ENCODE data around the gene MICALL2.

The MICALL2 gene

GRCh38 chr7:1474736-1475135, 15.5 kb upstream of the MICALL2 start:
- DNase-seq (ENCODE audit: low spot score in 2 of 2) (no peak), ATAC-seq (replicated peaks; ENCODE audit: extremely low read depth, poor library complexity, severe bottlenecking) (no peak)
- H3K27me3 Mint-ChIP-seq = no peaks in the 10 kb centered on the region
- H3K27ac Mint-ChIP-seq (ENCODE audit: low read depth) = no peak overlapping the region
- peaks cover 7% of the 10 kb centered on the region for H3K4me1 Mint-ChIP-seq
- H3K36me3 Mint-ChIP-seq (ENCODE audit: insufficient read depth) = peaks cover 9% of the 10 kb centered on the region
- no peaks in the 10 kb centered on the region for H3K9me3 Mint-ChIP-seq
- H3K4me3 Mint-ChIP-seq = no peak overlapping the region

DNA sequence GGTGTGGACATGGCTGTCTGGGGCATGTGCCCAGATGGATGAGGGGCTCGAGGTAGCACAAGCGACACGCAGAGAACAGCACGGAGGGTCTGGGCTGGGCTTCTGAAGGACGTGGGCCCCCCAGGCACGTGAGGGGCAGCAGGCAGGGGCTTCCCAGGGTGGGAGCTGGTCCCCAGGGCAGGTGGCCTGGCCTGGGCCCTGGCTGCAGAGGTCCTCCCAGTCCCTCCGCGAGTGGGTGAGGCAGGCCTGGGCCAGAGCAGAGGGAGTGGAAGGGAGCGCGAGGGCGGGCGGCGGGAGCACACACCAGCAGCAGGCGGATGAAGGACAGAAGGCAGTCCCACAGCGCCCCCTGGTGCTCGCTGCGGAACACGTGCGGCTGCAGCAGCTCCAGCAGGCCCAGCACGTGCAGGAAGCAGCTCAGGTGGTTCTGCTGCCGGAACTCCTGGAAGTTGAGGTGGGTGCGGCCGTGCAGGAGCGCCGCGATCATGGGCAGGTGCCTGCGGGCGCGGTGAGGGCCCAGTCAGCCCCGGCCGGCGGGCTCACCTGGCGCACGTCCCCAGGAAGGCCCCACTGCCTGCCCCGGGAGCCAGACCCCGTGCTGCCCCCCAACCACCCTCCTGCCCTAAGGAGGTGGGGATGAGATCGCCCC, 14.7 kb upstream of the MICALL2 start:
- peak; percentile 79 to 83 for DNase-seq (ENCODE audit: low spot score in 2 of 2)
- H3K27ac Mint-ChIP-seq (ENCODE audit: low read depth) = no peak overlapping the region
- H3K27me3 Mint-ChIP-seq = no peaks in the 10 kb centered on the region
- peak; percentile 75 for ATAC-seq (replicated peaks; ENCODE audit: extremely low read depth, poor library complexity, severe bottlenecking)
- H3K4me3 Mint-ChIP-seq = no peak overlapping the region
- H3K4me1 Mint-ChIP-seq = peaks cover 7% of the 10 kb centered on the region
- H3K36me3 Mint-ChIP-seq (ENCODE audit: insufficient read depth) = peaks cover 9% of the 10 kb centered on the region
- H3K9me3 Mint-ChIP-seq = no peaks in the 10 kb centered on the region

GRCh38 chr7:1470901-1471300, 11.6 kb upstream of the MICALL2 start:
- no peak overlapping the region for H3K4me3 Mint-ChIP-seq
- ATAC-seq (replicated peaks; ENCODE audit: extremely low read depth, poor library complexity, severe bottlenecking) (no peak), DNase-seq (ENCODE audit: low spot score in 2 of 2) (no peak)
- no peaks in the 10 kb centered on the region for H3K27me3 Mint-ChIP-seq
- no peak overlapping the region for H3K27ac Mint-ChIP-seq (ENCODE audit: low read depth)
- no peaks in the 10 kb centered on the region for H3K9me3 Mint-ChIP-seq
- H3K4me1 Mint-ChIP-seq = peaks cover 7% of the 10 kb centered on the region
- H3K36me3 Mint-ChIP-seq (ENCODE audit: insufficient read depth) = peaks cover 11% of the 10 kb centered on the region

DNA sequence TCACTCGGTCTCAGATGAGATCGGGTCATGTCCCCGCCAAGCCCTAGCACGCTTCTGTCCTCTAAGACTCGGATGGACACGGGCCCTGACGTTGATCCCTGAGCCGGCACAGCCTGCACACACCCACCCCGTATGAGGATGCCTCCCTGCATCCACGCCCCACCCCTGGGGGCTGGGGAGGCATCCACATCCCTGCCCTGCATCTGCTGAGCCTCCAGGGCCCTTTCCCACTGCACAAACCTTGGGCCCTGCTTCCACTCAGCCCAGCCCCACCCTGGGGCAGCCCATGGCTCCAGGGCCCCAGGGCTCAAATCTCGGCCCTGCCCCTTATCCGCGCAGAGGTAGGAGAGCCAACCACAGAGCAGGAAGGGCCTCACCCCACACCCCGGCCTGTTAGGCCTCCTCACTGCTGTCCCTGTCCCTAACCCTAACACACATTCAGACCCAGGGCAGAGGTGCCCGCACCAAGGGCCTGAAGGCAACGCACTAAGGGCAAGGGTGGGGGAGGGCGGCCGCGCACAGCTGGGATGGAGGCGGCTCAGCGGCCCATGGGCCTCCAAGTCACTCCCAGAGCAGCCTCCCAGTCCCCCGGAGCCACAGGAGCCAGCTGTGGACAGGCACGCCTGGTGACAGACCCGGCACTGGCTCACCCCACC, 9.5 kb upstream of the MICALL2 start:
- ATAC-seq (replicated peaks; ENCODE audit: extremely low read depth, poor library complexity, severe bottlenecking) (no peak), DNase-seq (ENCODE audit: low spot score in 2 of 2) (no peak)
- no peak overlapping the region for H3K27ac Mint-ChIP-seq (ENCODE audit: low read depth)
- H3K27me3 Mint-ChIP-seq = no peaks in the 10 kb centered on the region
- H3K4me3 Mint-ChIP-seq = no peak overlapping the region
- peaks cover 7% of the 10 kb centered on the region for H3K36me3 Mint-ChIP-seq (ENCODE audit: insufficient read depth)
- no peaks in the 10 kb centered on the region for H3K9me3 Mint-ChIP-seq
- H3K4me1 Mint-ChIP-seq = no peaks in the 10 kb centered on the region

GRCh38 chr7:1468203-1468602, 8.9 kb upstream of the MICALL2 start:
- Mint-ChIP-seq H3K4me1 (no peaks in the 10 kb centered on the region), H3K27me3 (no peaks in the 10 kb centered on the region), H3K27ac (ENCODE audit: low read depth) (no peak overlapping the region), H3K36me3 (ENCODE audit: insufficient read depth) (peaks cover 7% of the 10 kb centered on the region), H3K9me3 (no peaks in the 10 kb centered on the region), H3K4me3 (no peak overlapping the region)
- no peak for DNase-seq (ENCODE audit: low spot score in 2 of 2)
- no peak for ATAC-seq (replicated peaks; ENCODE audit: extremely low read depth, poor library complexity, severe bottlenecking)

DNA sequence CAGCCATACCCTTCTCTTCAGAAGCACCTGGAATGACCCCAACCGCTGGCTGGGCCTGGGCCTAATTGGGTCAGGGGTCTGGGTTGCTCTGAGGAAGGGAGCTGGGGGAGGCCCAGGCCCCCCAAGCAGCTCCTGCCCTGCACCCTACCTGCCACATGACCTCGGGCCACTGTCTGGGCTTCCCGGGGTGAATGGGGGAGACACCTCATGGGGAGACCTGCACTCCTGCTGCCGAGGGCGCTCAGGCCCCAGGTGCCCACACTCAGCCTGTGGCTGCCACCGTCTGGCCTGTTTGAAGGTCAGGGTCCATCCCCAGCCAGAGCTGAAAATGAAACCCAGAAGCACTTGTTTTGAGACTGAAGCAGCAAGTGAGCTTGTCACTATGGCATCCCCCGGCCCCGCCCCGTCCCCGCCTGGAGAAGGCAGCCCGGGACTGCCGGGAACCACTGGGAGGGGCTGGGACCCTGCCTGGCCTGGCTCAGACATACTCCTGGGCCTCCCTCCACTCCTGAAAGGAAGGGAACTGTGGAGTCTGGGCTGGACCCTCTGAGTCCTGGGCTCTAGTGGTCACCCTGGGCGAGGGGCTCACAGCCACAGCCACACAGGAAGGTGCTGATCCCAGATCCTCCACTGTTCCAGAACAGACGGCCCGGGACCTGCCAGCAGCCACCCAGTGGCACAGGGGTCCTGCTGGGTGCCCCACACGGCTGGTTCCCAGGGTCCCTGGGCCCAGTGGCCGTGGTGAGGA, 7.4 kb upstream of the MICALL2 start:
- DNase-seq (ENCODE audit: low spot score in 2 of 2) (no peak), ATAC-seq (replicated peaks; ENCODE audit: extremely low read depth, poor library complexity, severe bottlenecking) (no peak)
- H3K27me3 Mint-ChIP-seq = no peaks in the 10 kb centered on the region
- H3K27ac Mint-ChIP-seq (ENCODE audit: low read depth) = peak overlapping the region; percentile 22
- no peak overlapping the region for H3K4me3 Mint-ChIP-seq
- no peaks in the 10 kb centered on the region for H3K9me3 Mint-ChIP-seq
- peaks cover 6% of the 10 kb centered on the region for H3K4me1 Mint-ChIP-seq
- peaks cover 7% of the 10 kb centered on the region for H3K36me3 Mint-ChIP-seq (ENCODE audit: insufficient read depth)

GRCh38 chr7:1464694-1465093, 5.4 kb upstream of the MICALL2 start:
- H3K27me3 Mint-ChIP-seq = no peaks in the 10 kb centered on the region
- ATAC-seq (replicated peaks; ENCODE audit: extremely low read depth, poor library complexity, severe bottlenecking) (no peak), DNase-seq (ENCODE audit: low spot score in 2 of 2) (no peak)
- no peak overlapping the region for H3K4me3 Mint-ChIP-seq
- H3K36me3 Mint-ChIP-seq (ENCODE audit: insufficient read depth) = peaks cover 2% of the 10 kb centered on the region
- H3K9me3 Mint-ChIP-seq = no peaks in the 10 kb centered on the region
- H3K27ac Mint-ChIP-seq (ENCODE audit: low read depth) = no peak overlapping the region
- H3K4me1 Mint-ChIP-seq = peaks cover 22% of the 10 kb centered on the region

DNA sequence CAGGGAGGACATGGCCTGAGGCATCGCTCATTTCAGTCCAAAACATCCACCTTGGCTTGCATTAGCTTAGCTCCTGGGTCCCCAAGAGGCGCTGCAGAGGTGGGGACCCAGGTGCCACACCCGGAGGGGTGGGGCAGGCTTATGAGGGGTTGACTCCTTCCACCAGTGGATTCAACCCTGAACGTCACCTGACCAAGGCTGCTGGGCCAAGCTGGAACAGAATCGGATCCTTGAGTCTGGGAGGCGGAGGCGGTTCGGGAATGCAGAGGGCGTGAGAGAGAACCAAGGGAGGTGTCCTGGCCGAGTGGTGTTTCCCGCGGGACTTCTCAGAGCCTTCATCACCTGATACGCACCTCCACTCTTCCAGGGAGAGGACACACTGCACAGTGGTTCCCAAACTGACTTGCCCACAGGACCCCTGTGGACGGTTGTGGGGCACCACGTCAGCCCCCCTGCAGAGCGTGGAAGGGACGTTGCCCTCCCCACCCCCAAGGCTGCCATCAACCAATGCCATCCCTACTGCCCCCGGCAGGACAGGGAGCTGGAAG, 4.5 kb upstream of the MICALL2 start:
- Mint-ChIP-seq H3K27me3 (no peaks in the 10 kb centered on the region), H3K4me1 (peaks cover 22% of the 10 kb centered on the region), H3K27ac (ENCODE audit: low read depth) (no peak overlapping the region), H3K36me3 (ENCODE audit: insufficient read depth) (peaks cover 2% of the 10 kb centered on the region), H3K9me3 (no peaks in the 10 kb centered on the region), H3K4me3 (no peak overlapping the region)
- ATAC-seq (replicated peaks; ENCODE audit: extremely low read depth, poor library complexity, severe bottlenecking) (no peak), DNase-seq (ENCODE audit: low spot score in 2 of 2) (no peak)

DNA sequence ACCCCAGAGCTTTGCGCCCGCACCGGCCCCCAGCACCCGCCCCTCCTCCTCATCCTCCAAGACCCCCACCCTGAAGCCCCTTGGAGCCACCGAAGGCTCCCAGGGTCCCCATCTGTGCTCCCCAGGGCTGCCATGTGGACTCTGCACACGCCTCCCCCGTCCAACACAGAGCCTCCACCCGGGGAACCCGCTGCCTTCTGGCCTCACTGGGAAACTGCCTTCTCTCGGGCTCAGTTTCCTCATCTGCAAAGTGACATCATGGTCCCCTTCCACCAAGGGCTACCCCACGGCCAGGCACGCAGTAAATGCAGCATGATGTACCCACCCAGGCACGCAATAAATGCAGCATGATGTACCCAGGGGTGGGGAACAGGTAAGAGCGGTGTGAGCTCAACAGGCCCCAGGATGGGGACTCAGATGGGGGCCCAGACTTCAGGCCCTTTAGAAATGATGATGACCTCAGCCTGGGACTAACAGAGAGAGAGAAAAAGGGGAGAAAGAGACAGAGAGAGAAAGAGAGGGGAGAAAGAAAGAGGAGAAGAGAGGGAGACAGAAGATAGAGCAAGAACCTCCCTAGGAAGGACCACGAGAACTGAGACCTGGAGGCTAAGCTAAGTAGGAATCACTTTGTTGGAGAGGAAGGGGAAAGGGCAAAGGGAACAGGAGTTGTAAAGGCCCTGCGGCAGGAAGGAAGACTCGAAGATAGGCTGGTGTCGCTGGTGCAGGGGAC, 2.5 kb upstream of the MICALL2 start:
- Mint-ChIP-seq H3K36me3 (ENCODE audit: insufficient read depth) (no peaks in the 10 kb centered on the region), H3K27ac (ENCODE audit: low read depth) (peak overlapping the region; percentile 1), H3K4me1 (peaks cover 22% of the 10 kb centered on the region), H3K27me3 (no peaks in the 10 kb centered on the region), H3K4me3 (peak overlapping the region; percentile 6), H3K9me3 (no peaks in the 10 kb centered on the region)
- ATAC-seq (replicated peaks; ENCODE audit: extremely low read depth, poor library complexity, severe bottlenecking) = no peak
- DNase-seq (ENCODE audit: low spot score in 2 of 2) = no peak

DNA sequence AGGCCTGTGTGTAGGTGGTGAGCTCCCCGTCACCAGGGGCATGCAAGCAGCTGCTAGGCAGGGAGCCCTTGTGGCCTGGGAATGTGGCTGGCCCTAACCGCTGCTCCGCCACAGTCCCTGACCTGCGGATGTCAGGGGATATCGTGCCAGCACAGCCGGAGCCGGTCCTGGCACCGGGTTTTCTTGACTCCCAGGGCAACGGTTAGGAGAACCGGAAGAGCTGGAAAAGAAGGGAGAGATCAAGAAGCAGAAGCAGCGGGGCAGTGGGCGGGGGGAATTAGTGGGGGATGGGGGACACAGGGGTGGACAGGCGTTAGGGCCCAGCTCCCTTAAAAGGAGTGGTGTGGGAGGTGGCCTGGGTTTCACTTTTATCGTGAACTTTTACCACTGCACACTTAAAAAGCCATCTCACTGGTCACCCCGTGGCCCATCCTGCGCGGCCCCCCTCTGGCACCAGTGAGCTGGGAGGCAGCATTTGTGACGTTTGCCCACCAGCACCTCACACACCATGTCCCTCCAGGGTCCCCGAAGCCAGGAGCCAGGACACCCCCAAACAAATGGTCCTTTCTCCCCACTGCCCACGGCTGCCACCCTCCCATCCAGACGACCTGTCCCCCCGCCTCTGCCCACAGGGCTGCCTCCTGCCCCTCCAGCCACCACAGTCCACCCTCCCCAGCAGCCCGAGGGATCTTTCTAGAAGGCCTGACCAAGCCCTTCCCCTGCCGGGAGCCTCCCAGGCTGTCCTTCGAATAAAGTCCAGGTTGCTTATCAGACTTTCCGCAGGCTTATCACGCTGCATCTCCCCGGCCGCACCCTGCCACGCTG, 1.8 kb upstream of the MICALL2 start:
- Mint-ChIP-seq H3K9me3 (no peaks in the 10 kb centered on the region), H3K4me1 (peaks cover 22% of the 10 kb centered on the region), H3K36me3 (ENCODE audit: insufficient read depth) (no peaks in the 10 kb centered on the region), H3K27ac (ENCODE audit: low read depth) (no peak overlapping the region), H3K4me3 (peak overlapping the region; percentile 63), H3K27me3 (no peaks in the 10 kb centered on the region)
- no peak for ATAC-seq (replicated peaks; ENCODE audit: extremely low read depth, poor library complexity, severe bottlenecking)
- DNase-seq (ENCODE audit: low spot score in 2 of 2) = no peak

GRCh38 chr7:1459920-1460820, 900 bp upstream of the MICALL2 start:
- no peaks in the 10 kb centered on the region for H3K27me3 Mint-ChIP-seq
- peaks cover 22% of the 10 kb centered on the region for H3K4me1 Mint-ChIP-seq
- H3K27ac Mint-ChIP-seq (ENCODE audit: low read depth) = no peak overlapping the region
- H3K36me3 Mint-ChIP-seq (ENCODE audit: insufficient read depth) = no peaks in the 10 kb centered on the region
- H3K9me3 Mint-ChIP-seq = no peaks in the 10 kb centered on the region
- no peak for DNase-seq (ENCODE audit: low spot score in 2 of 2)
- peak overlapping the region; percentile 63 for H3K4me3 Mint-ChIP-seq
- ATAC-seq (replicated peaks; ENCODE audit: extremely low read depth, poor library complexity, severe bottlenecking) = no peak

All from central memory CD8-positive, alpha-beta T cell (primary cell).